ENCODE data around the gene UNC79.

Gene UNC79

DNA sequence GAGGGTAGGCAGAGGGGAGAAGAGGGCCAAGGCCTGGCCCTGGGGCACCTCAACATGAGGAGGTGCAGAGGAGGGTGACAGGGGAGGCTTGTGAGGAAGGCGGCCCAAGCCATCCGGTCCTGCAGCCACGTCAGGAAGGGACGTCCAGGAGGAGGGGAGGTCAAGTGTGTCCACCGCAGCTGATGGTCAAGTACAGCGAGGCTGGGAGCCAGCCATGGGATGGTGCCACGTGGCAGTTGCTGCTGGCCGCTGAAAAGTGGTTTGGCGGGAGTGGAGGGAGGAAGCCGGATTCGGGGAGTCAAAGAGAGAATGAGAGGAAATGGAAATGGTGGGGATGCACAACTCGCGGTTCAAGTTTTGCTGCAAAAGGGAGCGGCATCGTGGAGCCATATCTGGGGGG lies 316.4 kb downstream of the UNC79 start:
- Histone ChIP-seq H3K9ac (ENCODE audit: low read length) (no peak overlapping the region), H3F3A (ENCODE audit: insufficient read depth, low read length) (no peaks in the 10 kb centered on the region), H3K36me3 (replicated peaks; ENCODE audit: insufficient read depth, low read length) (no peaks in the 10 kb centered on the region), H2AFZ (ENCODE audit: low read length) (no peak overlapping the region), H3K79me2 (ENCODE audit: low read length) (no peaks in the 10 kb centered on the region), H3K9me2 (replicated peaks; ENCODE audit: insufficient read depth, low read length) (no peaks in the 10 kb centered on the region), H4K20me1 (ENCODE audit: insufficient read depth, low read length) (no peaks in the 10 kb centered on the region), H3K27me3 (replicated peaks; ENCODE audit: insufficient read depth, low read length) (no peaks in the 10 kb centered on the region), H3K4me2 (ENCODE audit: low read depth, low read length) (no peak overlapping the region), H3K9me3 (replicated peaks; ENCODE audit: insufficient read depth, low read length) (no peaks in the 10 kb centered on the region), H3K27ac (ENCODE audit: low read length) (no peak overlapping the region), H3K4me3 (ENCODE audit: low read length) (no peak overlapping the region), H3K4me1 (ENCODE audit: low read length) (no peaks in the 10 kb centered on the region)
- DNase-seq = no peak
- TF ChIP-seq, protein P1, sequence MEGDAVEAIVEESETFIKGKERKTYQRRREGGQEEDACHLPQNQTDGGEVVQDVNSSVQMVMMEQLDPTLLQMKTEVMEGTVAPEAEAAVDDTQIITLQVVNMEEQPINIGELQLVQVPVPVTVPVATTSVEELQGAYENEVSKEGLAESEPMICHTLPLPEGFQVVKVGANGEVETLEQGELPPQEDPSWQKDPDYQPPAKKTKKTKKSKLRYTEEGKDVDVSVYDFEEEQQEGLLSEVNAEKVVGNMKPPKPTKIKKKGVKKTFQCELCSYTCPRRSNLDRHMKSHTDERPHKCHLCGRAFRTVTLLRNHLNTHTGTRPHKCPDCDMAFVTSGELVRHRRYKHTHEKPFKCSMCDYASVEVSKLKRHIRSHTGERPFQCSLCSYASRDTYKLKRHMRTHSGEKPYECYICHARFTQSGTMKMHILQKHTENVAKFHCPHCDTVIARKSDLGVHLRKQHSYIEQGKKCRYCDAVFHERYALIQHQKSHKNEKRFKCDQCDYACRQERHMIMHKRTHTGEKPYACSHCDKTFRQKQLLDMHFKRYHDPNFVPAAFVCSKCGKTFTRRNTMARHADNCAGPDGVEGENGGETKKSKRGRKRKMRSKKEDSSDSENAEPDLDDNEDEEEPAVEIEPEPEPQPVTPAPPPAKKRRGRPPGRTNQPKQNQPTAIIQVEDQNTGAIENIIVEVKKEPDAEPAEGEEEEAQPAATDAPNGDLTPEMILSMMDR (IDR thresholded peaks at IDR 0.05; ENCODE audit: low read length) = no peak

DNA sequence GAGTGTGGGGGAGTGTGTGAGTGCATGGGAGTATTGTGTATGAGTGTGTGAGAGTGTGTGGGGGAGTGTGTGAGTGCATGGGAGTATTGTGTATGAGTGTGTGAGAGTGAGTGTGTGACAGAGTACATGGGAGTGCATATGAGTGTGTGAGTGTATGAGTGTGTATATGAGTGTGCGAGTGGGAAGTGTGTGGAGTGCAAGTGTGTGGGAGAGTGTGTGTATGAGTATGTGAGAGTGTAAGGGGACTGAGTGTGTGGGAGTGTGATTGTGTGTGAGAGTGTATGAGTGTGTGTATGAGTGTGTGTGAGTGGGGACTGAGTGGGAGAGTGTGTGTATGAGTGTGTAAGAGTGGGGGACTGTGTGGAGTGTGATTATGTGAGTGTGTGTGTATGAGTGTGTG lies 316.8 kb downstream of the UNC79 start:
- Histone ChIP-seq H3K9me2 (replicated peaks; ENCODE audit: insufficient read depth, low read length) (no peaks in the 10 kb centered on the region), H3K4me3 (ENCODE audit: low read length) (no peak overlapping the region), H2AFZ (ENCODE audit: low read length) (no peak overlapping the region), H3F3A (ENCODE audit: insufficient read depth, low read length) (no peaks in the 10 kb centered on the region), H3K4me2 (ENCODE audit: low read depth, low read length) (no peak overlapping the region), H4K20me1 (ENCODE audit: insufficient read depth, low read length) (no peaks in the 10 kb centered on the region), H3K4me1 (ENCODE audit: low read length) (no peaks in the 10 kb centered on the region), H3K9ac (ENCODE audit: low read length) (no peak overlapping the region), H3K79me2 (ENCODE audit: low read length) (no peaks in the 10 kb centered on the region), H3K27ac (ENCODE audit: low read length) (no peak overlapping the region), H3K36me3 (replicated peaks; ENCODE audit: insufficient read depth, low read length) (no peaks in the 10 kb centered on the region), H3K9me3 (replicated peaks; ENCODE audit: insufficient read depth, low read length) (no peaks in the 10 kb centered on the region), H3K27me3 (replicated peaks; ENCODE audit: insufficient read depth, low read length) (no peaks in the 10 kb centered on the region)
- TF ChIP-seq, protein P1 (IDR thresholded peaks at IDR 0.05; ENCODE audit: low read length) = no peak
- TF ChIP-seq EZH2phosphoT487 (IDR thresholded peaks at IDR 0.05; ENCODE audit: low read length) = no peak
- TF ChIP-seq EZH2 (optimal IDR thresholded peaks at IDR 0.05; ENCODE audit: low read depth, low read length) = no peak
- DNase-seq = no peak

DNA sequence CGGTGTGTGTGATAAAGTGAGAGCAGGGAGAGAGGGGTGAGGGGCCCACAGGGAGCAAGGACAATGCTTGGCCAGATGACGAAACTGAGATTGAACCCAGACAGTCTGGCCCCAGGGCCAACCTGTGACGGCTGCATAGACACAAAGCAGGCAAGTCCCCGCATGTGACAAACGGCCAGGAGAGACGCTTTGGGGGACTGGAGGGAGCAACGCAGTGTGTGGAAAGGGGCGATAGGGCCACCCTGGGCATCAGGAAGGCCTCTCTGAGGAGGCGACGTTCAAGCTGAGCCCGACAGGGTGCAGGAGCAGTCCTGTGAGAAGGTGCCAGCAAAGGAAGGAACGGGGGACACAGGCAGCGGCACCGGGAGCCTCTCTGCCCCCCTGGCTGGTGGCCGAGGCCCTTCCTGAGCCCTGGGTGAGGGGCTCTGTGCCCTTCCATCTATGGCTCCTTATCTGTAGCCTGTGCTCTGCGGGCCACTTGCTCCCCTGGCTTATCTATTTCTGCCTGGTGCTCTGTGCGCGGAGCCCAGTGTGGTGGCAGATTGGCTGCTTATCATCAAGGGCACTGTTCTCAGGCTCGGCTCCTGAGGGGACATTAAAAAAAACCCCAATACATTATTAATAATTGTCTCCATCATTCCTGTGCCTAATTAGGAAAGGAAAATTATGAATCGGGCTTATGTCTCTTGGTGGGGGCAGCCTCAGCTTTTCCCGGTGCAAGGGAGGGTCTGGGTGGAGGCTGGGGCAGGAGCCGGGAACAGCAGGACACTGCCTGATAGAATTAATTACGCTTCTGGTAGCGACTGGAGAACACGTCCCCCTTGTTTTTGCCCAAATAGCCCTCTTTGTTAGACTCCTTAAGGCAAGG lies 317.7 kb downstream of the UNC79 start:
- Histone ChIP-seq H3K4me3 (ENCODE audit: low read length) (no peak overlapping the region), H3K9me3 (replicated peaks; ENCODE audit: insufficient read depth, low read length) (no peaks in the 10 kb centered on the region), H3K36me3 (replicated peaks; ENCODE audit: insufficient read depth, low read length) (no peaks in the 10 kb centered on the region), H4K20me1 (ENCODE audit: insufficient read depth, low read length) (no peaks in the 10 kb centered on the region), H3K9ac (ENCODE audit: low read length) (no peak overlapping the region), H3K79me2 (ENCODE audit: low read length) (no peaks in the 10 kb centered on the region), H2AFZ (ENCODE audit: low read length) (no peak overlapping the region), H3F3A (ENCODE audit: insufficient read depth, low read length) (no peaks in the 10 kb centered on the region), H3K27me3 (replicated peaks; ENCODE audit: insufficient read depth, low read length) (no peaks in the 10 kb centered on the region), H3K4me2 (ENCODE audit: low read depth, low read length) (no peak overlapping the region), H3K27ac (ENCODE audit: low read length) (no peak overlapping the region), H3K4me1 (ENCODE audit: low read length) (no peaks in the 10 kb centered on the region), H3K9me2 (replicated peaks; ENCODE audit: insufficient read depth, low read length) (no peaks in the 10 kb centered on the region)
- DNase-seq = no peak
- TF ChIP-seq EZH2 (optimal IDR thresholded peaks at IDR 0.05; ENCODE audit: low read depth, low read length) = no peak
- TF ChIP-seq, protein P1 (IDR thresholded peaks at IDR 0.05; ENCODE audit: low read length) = no peak
- TF ChIP-seq EZH2phosphoT487 (IDR thresholded peaks at IDR 0.05; ENCODE audit: low read length) = no peak
